HepG2 (cell line): ENCODE data around the gene VPS18. TPM values are rescaled to one million over a fixed set of nuclear protein-coding genes. Genes with fewer than 3 reads are reported as not detected.

Source experiments
- NR2F1 ChIP-seq, 2 experiments: fragments of 450-650 bp in 1 of 2; formaldehyde crosslinking in 1 of 2; IDR thresholded peaks; 2 replicates each; pipeline versions ENCODE4 v1.5.0 to v1.6.1; 2016 to 2020; ENCODE audit warnings: mild to moderate bottlenecking in 1 of 2, missing compliant biosample characterization in 1 of 2, missing genetic modification reagents in 1 of 2, moderate library complexity in 1 of 2
- PCBP2 ChIP-seq: fragments of 200-400 bp; formaldehyde crosslinking; optimal IDR thresholded peaks from 2 replicates; pipeline ENCODE3; 2018; ENCODE audit warnings: low read length, low read depth; ENCODE audit not compliant: poor library complexity, severe bottlenecking
- POLR2G ChIP-seq: fragments of 200-400 bp; formaldehyde crosslinking; IDR thresholded peaks from 2 replicates; pipeline ENCODE4 v1.6.1; 2018; ENCODE audit warnings: mild to moderate bottlenecking, low read depth, low read length, moderate library complexity
- RFX5 ChIP-seq: IDR thresholded peaks from 2 replicates; pipeline ENCODE4 v1.6.1; 2011; ENCODE audit warnings: low read depth, low read length, improper control_type of control experiment
- SAP130 ChIP-seq: IDR thresholded peaks from 2 replicates; pipeline ENCODE4 v1.6.1; 2016; ENCODE audit warnings: low read depth
- ZFP1 ChIP-seq: IDR thresholded peaks from 2 replicates; pipeline ENCODE4 v1.6.1; 2016
- ZNF432 ChIP-seq: sonication (generic); formaldehyde crosslinking; IDR thresholded peaks from 2 replicates; pipeline ENCODE4 v1.5.0; 2020; ENCODE audit warnings: missing genetic modification reagents, mild to moderate bottlenecking, borderline replicate concordance
- polyA plus RNA-seq, 8 experiments: library from polyadenylated mRNA; depleted of rRNA in 3 of 8; stranded (reverse) in 7 of 8; unstranded in 1 of 8; fragments of >200 nt; fragmentation: Illumina TruSeq in 4 of 8; extraction: Trizol in 4 of 8; gene quantifications; 2 replicates each; pipeline versions ENCODE4 v1.2.1 to v1.2.3, GENCODE V29; 2011 to 2016; ENCODE audit warnings: low read depth in 4 of 8, missing spikeins in 1 of 8, mixed read lengths in 1 of 8; ENCODE audit not compliant: insufficient read depth in 1 of 8
- total RNA-seq, 5 experiments: library from RNA; depleted of rRNA; stranded (reverse); fragments of >200 nt; fragmentation: Illumina TruSeq; extraction: Trizol; gene quantifications; 2 replicates each; pipeline ENCODE4 v1.2.3, GENCODE V29; 2016; ENCODE audit warnings: low read depth in 1 of 5
- TF ChIP-seq, protein P1 (sequence below): sonication (generic); formaldehyde crosslinking; conservative IDR thresholded peaks from 2 replicates; pipeline ENCODE4 v1.4.0; 2020; ENCODE audit warnings: missing genetic modification reagents
- TF ChIP-seq, protein P2 (sequence below), 2 experiments: fragments of 450-650 bp in 1 of 2; sonication (generic) in 1 of 2; formaldehyde crosslinking in 1 of 2; IDR thresholded peaks; 2 replicates each; pipeline versions ENCODE4 v1.6.1 to v1.8.0; 2016 to 2022; ENCODE audit warnings: antibody characterized with exemption in 1 of 2, mild to moderate bottlenecking in 1 of 2, missing genetic modification reagents in 1 of 2
- TF ChIP-seq, protein P3 (sequence below): sonication (generic); formaldehyde crosslinking; IDR thresholded peaks from 2 replicates; pipeline ENCODE4 v1.5.1; 2020; ENCODE audit warnings: missing genetic modification reagents, mild to moderate bottlenecking, borderline replicate concordance
- TF ChIP-seq, protein P4 (sequence below): sonication (generic); formaldehyde crosslinking; IDR thresholded peaks from 2 replicates; pipeline ENCODE4 v1.4.0; 2020; ENCODE audit warnings: missing genetic modification reagents; ENCODE audit errors: not compliant biosample characterization

The VPS18 gene
- total and polyA plus RNA-seq, 2 of the 13 experiments (the other 11 are each of a cell fraction or from before 2014, with no cell fraction given), result 5.8 to 17.0 TPM

DNA sequence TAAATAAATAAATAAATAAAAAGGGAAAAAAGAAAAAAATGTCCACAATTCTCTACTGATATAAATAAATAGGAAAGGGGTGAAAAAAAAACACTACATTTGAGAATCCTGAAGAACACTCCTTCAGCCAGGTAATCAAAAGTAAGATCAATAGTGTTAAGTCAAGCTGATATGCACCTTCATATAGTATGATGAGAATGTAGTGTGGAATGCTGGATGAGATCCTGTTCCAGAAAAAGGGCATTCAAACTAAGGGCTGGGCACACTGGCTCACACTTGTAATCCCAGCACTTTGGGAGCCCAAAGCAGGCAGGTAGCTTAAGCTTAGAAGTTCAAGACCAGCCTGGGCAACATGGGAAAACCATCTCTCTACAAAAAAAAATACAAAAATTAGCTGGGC lies 5.1 kb upstream of the VPS18 start (continued):
- TF ChIP-seq, protein P1, sequence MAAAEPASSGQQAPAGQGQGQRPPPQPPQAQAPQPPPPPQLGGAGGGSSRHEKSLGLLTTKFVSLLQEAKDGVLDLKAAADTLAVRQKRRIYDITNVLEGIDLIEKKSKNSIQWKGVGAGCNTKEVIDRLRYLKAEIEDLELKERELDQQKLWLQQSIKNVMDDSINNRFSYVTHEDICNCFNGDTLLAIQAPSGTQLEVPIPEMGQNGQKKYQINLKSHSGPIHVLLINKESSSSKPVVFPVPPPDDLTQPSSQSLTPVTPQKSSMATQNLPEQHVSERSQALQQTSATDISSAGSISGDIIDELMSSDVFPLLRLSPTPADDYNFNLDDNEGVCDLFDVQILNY, result no peak
- TF ChIP-seq, protein P2, sequence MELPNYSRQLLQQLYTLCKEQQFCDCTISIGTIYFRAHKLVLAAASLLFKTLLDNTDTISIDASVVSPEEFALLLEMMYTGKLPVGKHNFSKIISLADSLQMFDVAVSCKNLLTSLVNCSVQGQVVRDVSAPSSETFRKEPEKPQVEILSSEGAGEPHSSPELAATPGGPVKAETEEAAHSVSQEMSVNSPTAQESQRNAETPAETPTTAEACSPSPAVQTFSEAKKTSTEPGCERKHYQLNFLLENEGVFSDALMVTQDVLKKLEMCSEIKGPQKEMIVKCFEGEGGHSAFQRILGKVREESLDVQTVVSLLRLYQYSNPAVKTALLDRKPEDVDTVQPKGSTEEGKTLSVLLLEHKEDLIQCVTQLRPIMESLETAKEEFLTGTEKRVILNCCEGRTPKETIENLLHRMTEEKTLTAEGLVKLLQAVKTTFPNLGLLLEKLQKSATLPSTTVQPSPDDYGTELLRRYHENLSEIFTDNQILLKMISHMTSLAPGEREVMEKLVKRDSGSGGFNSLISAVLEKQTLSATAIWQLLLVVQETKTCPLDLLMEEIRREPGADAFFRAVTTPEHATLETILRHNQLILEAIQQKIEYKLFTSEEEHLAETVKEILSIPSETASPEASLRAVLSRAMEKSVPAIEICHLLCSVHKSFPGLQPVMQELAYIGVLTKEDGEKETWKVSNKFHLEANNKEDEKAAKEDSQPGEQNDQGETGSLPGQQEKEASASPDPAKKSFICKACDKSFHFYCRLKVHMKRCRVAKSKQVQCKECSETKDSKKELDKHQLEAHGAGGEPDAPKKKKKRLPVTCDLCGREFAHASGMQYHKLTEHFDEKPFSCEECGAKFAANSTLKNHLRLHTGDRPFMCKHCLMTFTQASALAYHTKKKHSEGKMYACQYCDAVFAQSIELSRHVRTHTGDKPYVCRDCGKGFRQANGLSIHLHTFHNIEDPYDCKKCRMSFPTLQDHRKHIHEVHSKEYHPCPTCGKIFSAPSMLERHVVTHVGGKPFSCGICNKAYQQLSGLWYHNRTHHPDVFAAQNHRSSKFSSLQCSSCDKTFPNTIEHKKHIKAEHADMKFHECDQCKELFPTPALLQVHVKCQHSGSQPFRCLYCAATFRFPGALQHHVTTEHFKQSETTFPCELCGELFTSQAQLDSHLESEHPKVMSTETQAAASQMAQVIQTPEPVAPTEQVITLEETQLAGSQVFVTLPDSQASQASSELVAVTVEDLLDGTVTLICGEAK (IDR thresholded peaks at IDR 0.05), result no peak
- TF ChIP-seq, protein P2 (CRISPR knock-in tag; IDR thresholded peaks at IDR 0.05), result no peak
- TF ChIP-seq RFX5 (no peak), ZFP1 (CRISPR knock-in tag) (no peak), NR2F1 (CRISPR knock-in tag; IDR thresholded peaks at IDR 0.05) (no peak), POLR2G (no peak), ZNF432 (CRISPR knock-in tag) (no peak), SAP130 (CRISPR knock-in tag) (no peak), PCBP2 (no peak)
- TF ChIP-seq, protein P3, sequence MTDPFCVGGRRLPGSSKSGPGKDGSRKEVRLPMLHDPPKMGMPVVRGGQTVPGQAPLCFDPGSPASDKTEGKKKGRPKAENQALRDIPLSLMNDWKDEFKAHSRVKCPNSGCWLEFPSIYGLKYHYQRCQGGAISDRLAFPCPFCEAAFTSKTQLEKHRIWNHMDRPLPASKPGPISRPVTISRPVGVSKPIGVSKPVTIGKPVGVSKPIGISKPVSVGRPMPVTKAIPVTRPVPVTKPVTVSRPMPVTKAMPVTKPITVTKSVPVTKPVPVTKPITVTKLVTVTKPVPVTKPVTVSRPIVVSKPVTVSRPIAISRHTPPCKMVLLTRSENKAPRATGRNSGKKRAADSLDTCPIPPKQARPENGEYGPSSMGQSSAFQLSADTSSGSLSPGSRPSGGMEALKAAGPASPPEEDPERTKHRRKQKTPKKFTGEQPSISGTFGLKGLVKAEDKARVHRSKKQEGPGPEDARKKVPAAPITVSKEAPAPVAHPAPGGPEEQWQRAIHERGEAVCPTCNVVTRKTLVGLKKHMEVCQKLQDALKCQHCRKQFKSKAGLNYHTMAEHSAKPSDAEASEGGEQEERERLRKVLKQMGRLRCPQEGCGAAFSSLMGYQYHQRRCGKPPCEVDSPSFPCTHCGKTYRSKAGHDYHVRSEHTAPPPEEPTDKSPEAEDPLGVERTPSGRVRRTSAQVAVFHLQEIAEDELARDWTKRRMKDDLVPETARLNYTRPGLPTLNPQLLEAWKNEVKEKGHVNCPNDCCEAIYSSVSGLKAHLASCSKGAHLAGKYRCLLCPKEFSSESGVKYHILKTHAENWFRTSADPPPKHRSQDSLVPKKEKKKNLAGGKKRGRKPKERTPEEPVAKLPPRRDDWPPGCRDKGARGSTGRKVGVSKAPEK (CRISPR knock-in tag), result no peak
- TF ChIP-seq, protein P4, sequence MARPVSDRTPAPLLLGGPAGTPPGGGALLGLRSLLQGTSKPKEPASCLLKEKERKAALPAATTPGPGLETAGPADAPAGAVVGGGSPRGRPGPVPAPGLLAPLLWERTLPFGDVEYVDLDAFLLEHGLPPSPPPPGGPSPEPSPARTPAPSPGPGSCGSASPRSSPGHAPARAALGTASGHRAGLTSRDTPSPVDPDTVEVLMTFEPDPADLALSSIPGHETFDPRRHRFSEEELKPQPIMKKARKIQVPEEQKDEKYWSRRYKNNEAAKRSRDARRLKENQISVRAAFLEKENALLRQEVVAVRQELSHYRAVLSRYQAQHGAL, result no peak
